H9 (cell line): Measurements from ENCODE around the gene WDR27. TPM values are rescaled to one million over a fixed set of nuclear protein-coding genes. Genes with fewer than 3 reads are reported as not detected.

Source experiments
- DNase-seq: peaks from one replicate; pipeline ENCODE4 v3.0.0-alpha.2; 2017
- H2AFZ ChIP-seq: one replicate; pipeline ENCODE4 v1.6.1; 2013; ENCODE audit warnings: mild to moderate bottlenecking, low read length, control low read depth, moderate library complexity
- H2AK5ac ChIP-seq: 2 replicates; pipeline ENCODE4 v1.6.1; 2013; ENCODE audit warnings: low read length, control low read depth, mixed read lengths; ENCODE audit not compliant: insufficient read length
- H2BK120ac ChIP-seq: one replicate; pipeline ENCODE4 v1.6.1; 2013; ENCODE audit warnings: low read depth, mild to moderate bottlenecking, low read length, control low read depth, inconsistent platforms; ENCODE audit not compliant: poor library complexity, severe bottlenecking
- H2BK12ac ChIP-seq: 2 replicates; pipeline ENCODE4 v1.6.1; 2013; ENCODE audit warnings: low read length, control low read depth, mixed read lengths, low read depth; ENCODE audit not compliant: insufficient read length
- H2BK15ac ChIP-seq: 2 replicates; pipeline ENCODE4 v1.6.1; 2013; ENCODE audit warnings: low read depth, low read length, control low read depth
- H2BK20ac ChIP-seq: one replicate; pipeline ENCODE4 v1.6.1; 2013; ENCODE audit warnings: low read depth, mild to moderate bottlenecking, low read length, control low read depth, inconsistent platforms; ENCODE audit not compliant: poor library complexity, severe bottlenecking
- H2BK5ac ChIP-seq: 2 replicates; pipeline ENCODE4 v1.6.1; 2013; ENCODE audit warnings: low read length, control low read depth, mixed read lengths; ENCODE audit not compliant: insufficient read length
- H3K14ac ChIP-seq: 2 replicates; pipeline ENCODE4 v1.6.1; 2013; ENCODE audit warnings: low read length, control low read depth; ENCODE audit not compliant: insufficient read depth
- H3K18ac ChIP-seq: 2 replicates; pipeline ENCODE4 v1.6.1; 2013; ENCODE audit warnings: low read depth, mild to moderate bottlenecking, mixed read lengths, low read length, control low read depth; ENCODE audit not compliant: insufficient read length
- H3K23ac ChIP-seq: 2 replicates; pipeline ENCODE4 v1.6.1; 2013; ENCODE audit warnings: low read length, control low read depth, mixed read lengths, low read depth; ENCODE audit not compliant: insufficient read length
- H3K23me2 ChIP-seq: 2 replicates; pipeline ENCODE4 v1.6.1; 2013; ENCODE audit warnings: low read depth, mild to moderate bottlenecking, mixed read lengths, low read length, control low read depth; ENCODE audit not compliant: insufficient read length, poor library complexity, severe bottlenecking
- H3K27ac ChIP-seq: 2 replicates; pipeline ENCODE4 v1.5.1; 2013; ENCODE audit warnings: low read length, control low read depth, mixed read lengths, low read depth; ENCODE audit not compliant: insufficient read length
- H3K27me3 ChIP-seq: 2 replicates; pipeline ENCODE4 v1.6.1; 2013; ENCODE audit warnings: low read length, control low read depth, inconsistent platforms; ENCODE audit not compliant: insufficient read depth
- H3K4ac ChIP-seq: 2 replicates; pipeline ENCODE4 v1.6.1; 2013; ENCODE audit warnings: low read depth, mild to moderate bottlenecking, control low read depth, inconsistent platforms, low read length, moderate library complexity
- H3K4me1 ChIP-seq: 2 replicates; pipeline ENCODE4 v1.6.1; 2013; ENCODE audit warnings: low read length, control low read depth, inconsistent platforms; ENCODE audit not compliant: insufficient read depth
- H3K4me2 ChIP-seq: 2 replicates; pipeline ENCODE4 v1.6.1; 2013; ENCODE audit warnings: low read length, control low read depth, mixed read lengths; ENCODE audit not compliant: insufficient read length, insufficient read depth
- H3K56ac ChIP-seq: 2 replicates; pipeline ENCODE4 v1.6.1; 2013; ENCODE audit warnings: low read depth, mild to moderate bottlenecking, mixed read lengths, low read length, control low read depth; ENCODE audit not compliant: insufficient read length
- H3K79me1 ChIP-seq: 2 replicates; pipeline ENCODE4 v1.6.1; 2013; ENCODE audit warnings: low read depth, mild to moderate bottlenecking, moderate library complexity, low read length, control low read depth, inconsistent platforms; ENCODE audit not compliant: insufficient read depth, poor library complexity, severe bottlenecking
- H3K79me2 ChIP-seq: 2 replicates; pipeline ENCODE4 v1.6.1; 2013; ENCODE audit warnings: low read length, control low read depth, inconsistent platforms; ENCODE audit not compliant: insufficient read depth
- H3K9ac ChIP-seq: 2 replicates; pipeline ENCODE4 v1.6.1; 2013; ENCODE audit warnings: low read length, control low read depth, mixed read lengths; ENCODE audit not compliant: insufficient read length; ENCODE audit errors: extremely low read depth
- H3K9me3 ChIP-seq: one replicate; pipeline ENCODE4 v1.6.1; 2013; ENCODE audit warnings: low read depth, low read length, inconsistent platforms; ENCODE audit not compliant: control insufficient read depth
- H3T11ph ChIP-seq: one replicate; pipeline ENCODE4 v1.6.1; 2013; ENCODE audit warnings: mild to moderate bottlenecking, low read length, control low read depth, inconsistent platforms
- H4K20me1 ChIP-seq: one replicate; pipeline ENCODE4 v1.6.1; 2013; ENCODE audit not compliant: control insufficient read depth, insufficient read length, insufficient read depth
- H4K5ac ChIP-seq: 2 replicates; pipeline ENCODE4 v1.6.1; 2013; ENCODE audit warnings: low read depth, mild to moderate bottlenecking, mixed read lengths, low read length, control low read depth; ENCODE audit not compliant: insufficient read length
- H4K8ac ChIP-seq: replicated peaks from 2 replicates; pipeline ENCODE4 v1.6.1; 2013; ENCODE audit warnings: low read length, control low read depth, mixed read lengths, low read depth; ENCODE audit not compliant: insufficient read length
- H4K91ac ChIP-seq: 2 replicates; pipeline ENCODE4 v1.6.1; 2013; ENCODE audit warnings: low read depth, mild to moderate bottlenecking, moderate library complexity, mixed read lengths, low read length, control low read depth; ENCODE audit not compliant: insufficient read length
- H3K27ac Mint-ChIP-seq, 3 experiments: 2 replicates in 2 of 3; 3 replicates in 1 of 3; pipeline ENCODE4 v1.8.0; 2020 to 2021; ENCODE audit warnings: mixed read lengths in 3 of 3, mild to moderate bottlenecking in 1 of 3, moderate library complexity in 1 of 3
- H3K27me3 Mint-ChIP-seq: 2 replicates; pipeline ENCODE4 v1.8.0; 2021; ENCODE audit warnings: low read depth, mild to moderate bottlenecking, moderate library complexity, mixed read lengths
- H3K36me3 Mint-ChIP-seq, 3 experiments: 2 replicates in 2 of 3; 3 replicates in 1 of 3; pipeline ENCODE4 v1.8.0; 2020 to 2021; ENCODE audit warnings: low read depth in 3 of 3, mixed read lengths in 3 of 3; ENCODE audit not compliant: insufficient read depth in 1 of 3
- H3K4me1 Mint-ChIP-seq, 2 experiments: 2 replicates each; pipeline ENCODE4 v1.8.0; 2020; ENCODE audit warnings: mixed read lengths in 2 of 2
- H3K4me3 Mint-ChIP-seq, 2 experiments: 2 replicates in 1 of 2; 3 replicates in 1 of 2; pipeline ENCODE4 v1.8.0; 2020 to 2021; ENCODE audit warnings: mild to moderate bottlenecking in 2 of 2, mixed read lengths in 2 of 2, moderate library complexity in 1 of 2
- H3K9me3 Mint-ChIP-seq, 2 experiments: 2 replicates in 1 of 2; 3 replicates in 1 of 2; pipeline ENCODE4 v1.8.0; 2020; ENCODE audit warnings: mild to moderate bottlenecking in 2 of 2, mixed read lengths in 2 of 2, moderate library complexity in 1 of 2
- CTCF ChIP-seq: fragments of 200-600 bp; sonication (generic); conservative IDR thresholded peaks from 3 replicates; pipeline ENCODE4 v1.8.0; 2021; ENCODE audit warnings: antibody characterized with exemption, mild to moderate bottlenecking
- WGBS: extraction: QIAGEN DNeasy Blood & Tissue Kit; methylation state at CpG from one replicate; pipeline ENCODE4 v1.1.7; 2013; ENCODE audit warnings: missing lambda C conversion rate, low lambda C conversion rate, mixed read lengths; ENCODE audit not compliant: insufficient read length; ENCODE audit errors: extremely low coverage; 5-methylcytosine and 5-hydroxymethylcytosine counted together
- total RNA-seq: library from RNA; stranded (reverse); gene quantifications from 2 replicates; pipeline ENCODE4 v1.2.1, GENCODE V29; 2021

Gene WDR27
- total RNA-seq, 1 experiment from 2014 or later, result 48.7 TPM

- Histone ChIP-seq H3K9me3 (no peaks in the 10 kb centered on the region), H3K14ac (no peak overlapping the region), H4K20me1 (no peaks in the 10 kb centered on the region), H2AK5ac (no peak overlapping the region), H3T11ph (no peak overlapping the region), H3K79me1 (no peaks in the 10 kb centered on the region), H4K8ac (no peak overlapping the region), H2BK12ac (no peak overlapping the region), H3K4ac (no peak overlapping the region), H3K27ac (no peak overlapping the region), H2BK120ac (no peak overlapping the region), H2BK15ac (no peak overlapping the region), H3K27me3 (no peaks in the 10 kb centered on the region), H3K4me2 (no peak overlapping the region), H2BK20ac (no peak overlapping the region), H3K23ac (no peak overlapping the region), H3K4me1 (no peaks in the 10 kb centered on the region), H2BK5ac (no peak overlapping the region), H4K91ac (no peak overlapping the region), H3K56ac (no peak overlapping the region), H3K79me2 (no peaks in the 10 kb centered on the region), H2AFZ (no peak overlapping the region), H3K9ac (no peak overlapping the region), H3K23me2 (no peaks in the 10 kb centered on the region), H4K5ac (no peak overlapping the region), H3K18ac (no peak overlapping the region)
- no CpG with 5 or more reads among the region's 4 CpGs for WGBS
- no peak for TF ChIP-seq CTCF
- no peak overlapping the region for H3K4me3 Mint-ChIP-seq
- DNase-seq, result no peak
- H3K36me3 Mint-ChIP-seq, result peaks cover 22 to 60% (median 56%) of the 10 kb centered on the region in 3 experiments
- no peak overlapping the region for H3K27ac Mint-ChIP-seq
- H3K9me3 Mint-ChIP-seq, result no peaks in the 10 kb centered on the region; a peak in 1 of 5 replicates
- peaks cover 3 to 10% of the 10 kb centered on the region in 2 experiments for H3K4me1 Mint-ChIP-seq
- no peaks in the 10 kb centered on the region for H3K27me3 Mint-ChIP-seq
Observed at GRCh38 chr6:169629256-169629655, 72.6 kb downstream of the WDR27 start.
